Activated T-cell treated with anti-CD3 and anti-CD28 coated beads, Interleukin-2, amount 50 U/mL, for 1 hour (primary cell): ENCODE data around the gene BRINP3.

Source experiments
- DNase-seq: peaks from one replicate; pipeline ENCODE4 v3.0.0-alpha.2; 2020

The BRINP3 gene

GRCh38 chr1:190444464-190444863 is 33.2 kb downstream of the BRINP3 start:
- DNase-seq = no peak

GRCh38 chr1:190439447-190439846 is 38.2 kb downstream of the BRINP3 start:
- no peak for DNase-seq

GRCh38 chr1:190436615-190437014 is 41.0 kb downstream of the BRINP3 start:
- DNase-seq = no peak

GRCh38 chr1:190429932-190430331 is 47.7 kb downstream of the BRINP3 start:
- no peak for DNase-seq

DNA sequence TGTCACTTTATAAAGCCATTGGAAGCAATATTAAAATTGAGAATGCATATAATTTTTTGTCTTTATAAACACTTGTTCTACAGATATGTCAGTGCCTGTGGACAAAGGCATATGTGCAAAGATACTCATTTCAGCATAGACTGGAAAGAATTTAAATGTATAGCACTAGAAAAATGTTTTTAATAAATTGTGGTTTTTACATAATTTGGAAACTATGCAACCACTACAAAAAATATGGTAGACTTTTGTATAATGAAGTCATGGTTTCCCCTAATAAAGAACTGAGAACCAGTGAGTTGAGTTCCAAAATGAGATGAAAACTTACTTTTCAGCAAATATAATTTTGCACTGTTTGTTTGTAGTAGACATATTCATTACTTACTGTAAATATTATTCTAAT is 48.5 kb downstream of the BRINP3 start:
- no peak for DNase-seq

DNA sequence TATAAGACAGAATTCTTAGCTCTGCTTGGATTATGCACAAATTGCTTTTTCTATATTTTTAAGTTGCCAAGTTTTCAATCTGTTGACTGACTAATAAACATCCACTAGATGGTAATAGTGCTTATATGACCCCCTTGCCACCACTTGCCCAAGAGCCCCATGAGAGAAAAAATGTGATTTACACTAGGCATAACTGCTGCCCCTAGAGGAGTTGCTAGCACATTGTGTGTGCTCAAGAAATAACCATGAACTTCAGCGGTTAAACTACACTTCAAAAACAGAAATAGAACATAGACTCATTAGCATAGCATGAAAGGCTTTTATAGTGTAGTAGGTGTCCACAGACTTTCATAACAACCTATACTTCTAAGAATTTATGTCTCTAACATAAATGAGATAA is 61.4 kb downstream of the BRINP3 start:
- DNase-seq = no peak

DNA sequence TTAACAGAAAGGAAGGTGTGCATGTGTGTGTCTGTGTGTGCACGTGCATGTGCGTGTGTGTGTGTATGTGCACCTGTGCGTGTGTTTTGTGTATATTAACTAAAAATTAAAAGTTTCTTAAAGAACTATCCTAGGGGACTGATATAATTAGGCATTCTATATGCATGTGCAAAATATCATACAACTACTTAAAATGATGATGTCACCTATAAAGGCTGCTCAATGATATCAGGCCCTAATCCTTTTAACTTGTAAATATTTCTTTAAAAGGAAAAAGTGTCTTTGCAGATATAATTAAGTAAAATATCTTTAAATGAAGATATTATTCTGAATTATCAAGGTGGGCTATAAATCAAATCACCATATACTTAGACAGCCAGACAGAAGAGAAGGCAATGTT is 64.5 kb downstream of the BRINP3 start:
- DNase-seq = no peak

- DNase-seq = no peak
Observed at GRCh38 chr1:190403402-190403801, 74.3 kb downstream of the BRINP3 start.

- DNase-seq = no peak
Observed at GRCh38 chr1:190399233-190399632, 78.4 kb downstream of the BRINP3 start.

- DNase-seq = no peak
Observed at GRCh38 chr1:190391582-190391981, 86.1 kb downstream of the BRINP3 start.

GRCh38 chr1:190377991-190378390 is 99.7 kb downstream of the BRINP3 start:
- DNase-seq = no peak

- DNase-seq = no peak
Observed at GRCh38 chr1:190377294-190377693, 100.4 kb downstream of the BRINP3 start.

DNA sequence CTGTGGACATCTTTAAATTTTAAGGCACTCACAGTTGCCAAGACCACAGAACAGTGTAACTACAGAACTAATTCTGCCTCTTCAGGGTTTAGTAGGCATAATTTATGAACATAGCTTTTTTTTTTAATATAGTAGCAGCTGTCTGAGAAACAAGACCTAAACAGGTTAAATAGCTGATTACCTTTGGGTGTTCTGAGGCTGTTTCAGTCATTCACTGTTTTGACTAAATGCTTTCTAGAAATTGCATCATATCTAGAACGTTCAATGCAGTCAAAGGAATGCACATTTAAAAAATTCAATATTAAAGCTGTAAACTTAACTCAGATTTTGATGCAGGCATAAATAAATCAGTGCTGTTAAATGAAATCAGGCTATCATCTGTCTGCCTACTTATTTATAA is 101.6 kb downstream of the BRINP3 start:
- no peak for DNase-seq

GRCh38 chr1:190373705-190374336 is 103.8 kb downstream of the BRINP3 start:
- no peak for DNase-seq

DNA sequence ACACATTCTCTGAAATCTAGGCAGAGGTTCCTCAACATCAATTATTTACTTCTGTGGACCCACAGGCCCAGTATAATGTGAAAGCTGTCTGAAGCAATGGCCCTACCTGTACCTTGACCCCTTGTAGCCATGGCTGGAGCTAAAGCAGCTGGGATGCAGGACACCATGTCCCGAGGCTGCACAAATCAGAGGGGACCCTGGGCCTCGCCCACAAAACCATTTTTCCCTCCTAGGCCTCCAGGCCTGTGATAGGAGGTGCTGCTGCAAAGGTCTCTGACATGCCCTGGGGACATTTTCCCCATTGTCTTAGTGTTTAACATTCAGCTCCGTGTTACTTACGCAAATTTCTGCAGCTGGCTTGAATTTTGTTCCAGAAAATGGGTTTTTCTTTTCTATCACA is 110.5 kb downstream of the BRINP3 start:
- DNase-seq = no peak

GRCh38 chr1:190365283-190365682 is 112.4 kb downstream of the BRINP3 start:
- no peak for DNase-seq

GRCh38 chr1:190353538-190354101 is 124.0 kb downstream of the BRINP3 start:
- DNase-seq = no peak

DNA sequence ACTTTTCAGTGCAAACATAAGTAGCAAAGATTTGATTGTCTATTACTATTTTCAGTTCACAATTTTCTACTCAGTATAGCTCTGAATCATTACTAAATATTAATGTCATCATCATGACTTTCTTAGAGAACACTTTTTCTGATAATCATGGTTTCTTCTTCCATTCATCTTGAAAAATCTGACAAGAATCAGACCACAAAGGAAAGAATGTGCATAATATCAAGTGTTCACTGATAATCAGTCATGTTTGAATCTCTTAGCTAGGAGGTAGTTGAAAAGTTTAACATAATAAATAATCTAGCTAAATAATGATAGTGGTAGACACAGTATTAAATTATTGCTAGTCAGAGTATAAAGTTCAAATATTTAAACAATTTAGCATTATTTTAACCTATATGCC is 133.2 kb downstream of the BRINP3 start:
- no peak for DNase-seq

DNA sequence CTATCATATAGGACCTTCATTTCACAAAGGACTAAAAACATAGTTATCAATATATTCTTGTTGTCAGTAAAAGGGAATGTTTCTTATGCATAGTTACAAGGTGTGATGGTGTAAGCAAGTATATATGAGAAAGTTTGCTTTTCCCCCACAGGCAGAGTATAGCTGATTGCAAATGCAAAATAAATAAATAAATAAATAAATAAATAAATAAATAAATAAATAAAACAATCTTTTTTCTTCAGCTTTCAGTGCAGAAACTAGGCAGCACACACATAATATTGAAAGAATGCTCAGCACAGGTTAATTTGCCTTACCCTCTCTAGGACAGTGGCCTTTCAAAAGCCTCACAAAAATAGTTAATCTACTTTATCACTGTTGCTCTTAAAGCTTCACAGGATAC is 138.8 kb downstream of the BRINP3 start:
- DNase-seq = no peak

DNA sequence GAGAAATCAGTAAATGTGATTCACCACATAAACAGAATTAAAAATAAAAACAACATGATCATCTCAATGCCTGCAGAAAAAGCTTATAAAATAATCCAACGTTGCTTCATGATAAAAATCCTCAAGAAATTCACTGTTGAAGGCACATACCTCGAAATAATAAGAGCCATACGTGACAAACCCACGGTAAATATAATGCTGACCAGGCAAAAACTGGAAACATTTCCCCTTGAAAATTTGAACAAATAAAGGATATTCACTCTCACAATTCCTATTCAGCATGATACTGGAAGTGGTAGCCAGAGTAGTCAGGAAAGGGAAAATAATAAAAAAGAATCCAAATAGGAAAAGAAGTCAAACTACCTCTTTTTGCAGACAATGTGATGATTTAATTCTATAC is 148.8 kb downstream of the BRINP3 start:
- no peak for DNase-seq

- no peak for DNase-seq
Observed at GRCh38 chr1:190328361-190328760, 149.3 kb downstream of the BRINP3 start.

GRCh38 chr1:190327271-190327670 is 150.4 kb downstream of the BRINP3 start:
- DNase-seq = no peak

- no peak for DNase-seq
Observed at GRCh38 chr1:190323530-190323929, 154.1 kb downstream of the BRINP3 start.

DNA sequence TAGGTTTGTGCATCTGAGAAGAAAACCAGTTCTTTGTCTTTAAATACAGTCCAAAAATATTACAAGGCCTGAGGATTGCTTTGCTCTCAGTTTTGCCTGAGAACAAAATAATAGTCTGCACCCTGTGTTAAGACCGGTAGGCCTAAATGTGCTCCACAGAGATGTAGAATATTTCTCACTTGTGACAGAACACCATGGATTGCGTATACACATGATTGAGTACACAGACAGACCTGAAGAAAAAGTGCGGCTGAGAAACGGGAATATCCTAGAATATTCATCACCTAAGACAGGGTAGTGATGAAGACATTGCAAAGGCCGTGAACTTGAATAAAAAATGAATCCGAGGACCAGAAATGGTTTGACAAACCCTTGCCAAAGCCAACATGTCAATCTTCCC is 155.4 kb downstream of the BRINP3 start:
- no peak for DNase-seq

DNA sequence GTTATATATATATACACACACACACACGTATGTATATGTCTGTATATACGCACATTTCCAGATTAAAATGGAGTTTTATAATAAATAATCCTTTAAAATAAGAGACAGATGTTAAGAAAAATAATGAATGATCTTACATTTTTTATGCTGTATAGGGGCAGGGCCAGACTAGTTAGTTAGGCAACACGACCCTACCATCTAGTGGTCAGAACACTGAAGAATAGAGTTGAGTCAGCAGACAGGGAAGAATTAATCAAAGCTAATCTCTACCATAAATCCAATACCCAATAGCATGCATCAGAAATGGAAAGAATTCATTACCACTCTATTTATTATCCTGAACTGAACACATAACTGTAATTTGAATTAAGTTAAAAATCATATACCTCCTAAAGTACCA is 156.7 kb downstream of the BRINP3 start:
- no peak for DNase-seq
